Endothelial cell (in vitro differentiated cells): ENCODE data around the gene AVPI1. TPM values are rescaled to one million over a fixed set of nuclear protein-coding genes. Genes with fewer than 3 reads are reported as not detected.

Experiments used
- DNase-seq: peaks from one replicate; pipeline ENCODE4 v3.0.0; 2021; ENCODE audit warnings: low spot score
- H3K27ac Mint-ChIP-seq: one replicate; pipeline ENCODE4 v1.8.0; 2021; ENCODE audit warnings: mixed read lengths, inconsistent platforms; ENCODE audit not compliant: unreplicated experiment
- H3K27me3 Mint-ChIP-seq: one replicate; pipeline ENCODE4 v1.8.0; 2021; ENCODE audit warnings: mild to moderate bottlenecking, moderate library complexity, mixed read lengths, inconsistent platforms; ENCODE audit not compliant: unreplicated experiment
- H3K36me3 Mint-ChIP-seq: one replicate; pipeline ENCODE4 v1.8.0; 2021; ENCODE audit warnings: mild to moderate bottlenecking, low read depth, mixed read lengths, inconsistent platforms; ENCODE audit not compliant: unreplicated experiment
- H3K4me1 Mint-ChIP-seq: one replicate; pipeline ENCODE4 v1.8.0; 2021; ENCODE audit warnings: mild to moderate bottlenecking, mixed read lengths, inconsistent platforms; ENCODE audit not compliant: unreplicated experiment
- H3K4me3 Mint-ChIP-seq: one replicate; pipeline ENCODE4 v1.8.0; 2021; ENCODE audit warnings: mild to moderate bottlenecking, mixed read lengths, inconsistent platforms; ENCODE audit not compliant: unreplicated experiment
- H3K9me3 Mint-ChIP-seq: one replicate; pipeline ENCODE4 v1.8.0; 2021; ENCODE audit warnings: mixed read lengths, inconsistent platforms; ENCODE audit not compliant: unreplicated experiment
- CTCF ChIP-seq: fragments of 200-600 bp; sonication (generic); IDR thresholded peaks from one replicate; pipeline ENCODE4 v1.5.0; 2021; ENCODE audit warnings: antibody characterized with exemption; ENCODE audit not compliant: unreplicated experiment
- total RNA-seq: library from RNA; stranded (reverse); fragmentation: NEBNext Ultra II Directional; extraction: Animal tissue kit (Norgen Biotek cat#: 25700); gene quantifications from one replicate; pipeline ENCODE4 v1.2.1, GENCODE V29; 2021; ENCODE audit not compliant: unreplicated experiment

Gene AVPI1
- total RNA-seq, 1 donor from 2014 or later: 0.67 TPM

- H3K27me3 Mint-ChIP-seq: peaks cover 1% of the 10 kb centered on the region
- no peak for TF ChIP-seq CTCF
- H3K4me1 Mint-ChIP-seq: peaks cover 6% of the 10 kb centered on the region
- H3K27ac Mint-ChIP-seq: no peak overlapping the region
- no peak for DNase-seq
- H3K9me3 Mint-ChIP-seq: no peaks in the 10 kb centered on the region
- H3K36me3 Mint-ChIP-seq: no peaks in the 10 kb centered on the region
- H3K4me3 Mint-ChIP-seq: no peak overlapping the region
Observed at GRCh38 chr10:97707134-97707861, 20.3 kb upstream of the AVPI1 start.

- H3K27ac Mint-ChIP-seq: no peak overlapping the region
- peaks cover 1% of the 10 kb centered on the region for H3K27me3 Mint-ChIP-seq
- no peak for TF ChIP-seq CTCF
- H3K4me1 Mint-ChIP-seq: peaks cover 2% of the 10 kb centered on the region
- DNase-seq: no peak
- no peaks in the 10 kb centered on the region for H3K9me3 Mint-ChIP-seq
- H3K4me3 Mint-ChIP-seq: no peak overlapping the region
- H3K36me3 Mint-ChIP-seq: no peaks in the 10 kb centered on the region
Observed at GRCh38 chr10:97705006-97705670, 18.1 kb upstream of the AVPI1 start.

GRCh38 chr10:97704341-97704740 is 17.3 kb upstream of the AVPI1 start:
- DNase-seq: no peak
- H3K27me3 Mint-ChIP-seq: peaks cover 1% of the 10 kb centered on the region
- no peak overlapping the region for H3K27ac Mint-ChIP-seq
- H3K36me3 Mint-ChIP-seq: no peaks in the 10 kb centered on the region
- TF ChIP-seq CTCF: no peak
- H3K4me1 Mint-ChIP-seq: peaks cover 2% of the 10 kb centered on the region
- H3K4me3 Mint-ChIP-seq: no peak overlapping the region
- no peaks in the 10 kb centered on the region for H3K9me3 Mint-ChIP-seq

GRCh38 chr10:97703398-97704067 is 16.5 kb upstream of the AVPI1 start:
- no peak for TF ChIP-seq CTCF
- no peaks in the 10 kb centered on the region for H3K4me1 Mint-ChIP-seq
- H3K27me3 Mint-ChIP-seq: peaks cover 1% of the 10 kb centered on the region
- no peak overlapping the region for H3K27ac Mint-ChIP-seq
- H3K36me3 Mint-ChIP-seq: no peaks in the 10 kb centered on the region
- no peaks in the 10 kb centered on the region for H3K9me3 Mint-ChIP-seq
- no peak overlapping the region for H3K4me3 Mint-ChIP-seq
- DNase-seq: no peak
